PC-9 (cell line): ENCODE data around the gene MORF4L1. TPM values are rescaled to one million over a fixed set of nuclear protein-coding genes. Genes with fewer than 3 reads are reported as not detected.
"Not testable (repeated sequence)": the region's sequence is repeated elsewhere in the genome, so short reads cannot be mapped to it uniquely, and the experiment has no call there.

Source experiments
- BruUV-seq: library from RNA; stranded (reverse); fragments of 400-500 nt; replicated peaks from 2 replicates; lab custom pipeline; 2021; lab: Mats Ljungman, UMichigan
- CTCF ChIA-PET: fragments of 300-600 bp; sonication (Branson Sonifier 250); formaldehyde crosslinking; loops from one replicate; lab custom pipeline; 2022; ENCODE audit warnings: antibody characterized with exemption; lab: Charles Lee
- POLR2A ChIA-PET: fragments of 300-600 bp; sonication (Branson Sonifier 250); formaldehyde crosslinking; loops from one replicate; lab custom pipeline; 2022; ENCODE audit warnings: antibody characterized with exemption; ENCODE audit not compliant: unreplicated experiment; lab: Charles Lee
- DNase-seq, 2 experiments: peaks; one replicate each; pipeline versions ENCODE4 v3.0.0 to v3.0.0-alpha.2; 2015 to 2022; ENCODE audit warnings: mixed read lengths in 1 of 2
- H2AFZ ChIP-seq: fragments of 200-600 bp; sonication (generic); 2 replicates; pipeline ENCODE4 v1.8.1; 2017; ENCODE audit warnings: antibody characterized with exemption
- H3F3A ChIP-seq: fragments of 200-600 bp; sonication (generic); 2 replicates; pipeline ENCODE4 v1.8.1; 2017; ENCODE audit warnings: antibody characterized with exemption, mild to moderate bottlenecking, low read depth; ENCODE audit not compliant: insufficient read depth
- H3K27ac ChIP-seq: fragments of 200-600 bp; sonication (generic); 2 replicates; pipeline ENCODE4 v1.6.1; 2016; ENCODE audit warnings: mixed run types
- H3K27me3 ChIP-seq: fragments of 200-600 bp; sonication (generic); 2 replicates; pipeline ENCODE4 v1.6.1; 2016; ENCODE audit warnings: low read depth, mixed run types; ENCODE audit not compliant: insufficient read depth
- H3K36me3 ChIP-seq: fragments of 200-600 bp; sonication (generic); 2 replicates; pipeline ENCODE4 v1.6.1; 2016; ENCODE audit warnings: low read depth, mixed run types
- H3K4me1 ChIP-seq: fragments of 200-600 bp; sonication (generic); replicated peaks from 2 replicates; pipeline ENCODE4 v1.6.1; 2016; ENCODE audit warnings: mixed run types; ENCODE audit not compliant: insufficient read depth
- H3K4me2 ChIP-seq: fragments of 200-600 bp; sonication (generic); 2 replicates; pipeline ENCODE4 v1.6.1; 2017; ENCODE audit warnings: mixed run types
- H3K4me3 ChIP-seq: fragments of 200-600 bp; sonication (generic); 2 replicates; pipeline ENCODE4 v1.6.1; 2016; ENCODE audit warnings: mixed run types
- H3K79me2 ChIP-seq: fragments of 200-600 bp; sonication (generic); 2 replicates; pipeline ENCODE4 v1.6.1; 2017; ENCODE audit warnings: low read depth, mixed run types
- H3K9me2 ChIP-seq: fragments of 200-600 bp; sonication (generic); 2 replicates; pipeline ENCODE4 v1.8.1; 2017; ENCODE audit warnings: mild to moderate bottlenecking; ENCODE audit not compliant: insufficient read depth
- H3K9me3 ChIP-seq: fragments of 200-600 bp; sonication (generic); 2 replicates; pipeline ENCODE4 v1.8.1; 2016; ENCODE audit warnings: low read depth; ENCODE audit not compliant: insufficient read depth
- H4K20me1 ChIP-seq: fragments of 200-600 bp; sonication (generic); 2 replicates; pipeline ENCODE4 v1.8.1; 2017; ENCODE audit not compliant: insufficient read depth
- CTCF ChIP-seq: fragments of 200-600 bp; sonication (generic); conservative IDR thresholded peaks from 2 replicates; pipeline ENCODE4 v1.6.1; 2017; ENCODE audit warnings: mixed run types, antibody characterized with exemption, mild to moderate bottlenecking, moderate library complexity
- EZH2 ChIP-seq: fragments of 200-600 bp; sonication (generic); IDR thresholded peaks from 2 replicates; pipeline ENCODE4 v1.8.0; 2017; ENCODE audit warnings: antibody characterized with exemption, low read depth
- intact Hi-C: fragments of 100-400 bp; cut with micrococcal nuclease; formaldehyde crosslinking; loops from one replicate; pipeline ENCODE4 v1.10.0; 2022; ENCODE audit not compliant: unreplicated experiment
- total RNA-seq: library from RNA; stranded (reverse); gene quantifications from 2 replicates; pipeline ENCODE4 v1.2.3, GENCODE V29; 2021

MORF4L1 gene
- total RNA-seq, 1 experiment from 2014 or later, result 282 TPM

- ChIA-PET CTCF (no interaction called here), POLR2A (no interaction called here)
- peaks cover 19% of the 10 kb centered on the region for H3F3A ChIP-seq
- H3K36me3 ChIP-seq, result no peaks in the 10 kb centered on the region
- H3K27ac ChIP-seq, result no peak overlapping the region
- H3K27me3 ChIP-seq, result no peaks in the 10 kb centered on the region
- H3K9me2 ChIP-seq, result no peaks in the 10 kb centered on the region
- H2AFZ ChIP-seq, result no peak overlapping the region
- BruUV-seq, result no TSS peak
- H3K4me1 ChIP-seq, result no peaks in the 10 kb centered on the region
- no peaks in the 10 kb centered on the region for H3K79me2 ChIP-seq
- H3K4me3 ChIP-seq, result no peak overlapping the region
- intact Hi-C loops, result no loop called here
- H4K20me1 ChIP-seq, result no peaks in the 10 kb centered on the region
- TF ChIP-seq EZH2, result no peak
- no peak for TF ChIP-seq CTCF
- no peaks in the 10 kb centered on the region; the same call in 1 of the 2 replicates for H3K9me3 ChIP-seq
- DNase-seq, result no peak
- no peak overlapping the region for H3K4me2 ChIP-seq
Observed at GRCh38 chr15:78855746-78856145, 16.9 kb upstream of the MORF4L1 start.

GRCh38 chr15:78859971-78860719 is 12.5 kb upstream of the MORF4L1 start:
- CTCF ChIA-PET, result no interaction called here
- Histone ChIP-seq H3K4me2 (peak overlapping the region; percentile 71), H3K79me2 (no peaks in the 10 kb centered on the region), H3K27ac (peak overlapping the region; percentile 49), H3K9me3 (no peaks in the 10 kb centered on the region), H3K36me3 (no peaks in the 10 kb centered on the region), H3K9me2 (no peaks in the 10 kb centered on the region), H3K4me3 (peak overlapping the region; percentile 62), H3K27me3 (no peaks in the 10 kb centered on the region), H3F3A (peaks cover 22% of the 10 kb centered on the region), H2AFZ (peak overlapping the region; percentile 86), H4K20me1 (no peaks in the 10 kb centered on the region), H3K4me1 (no peaks in the 10 kb centered on the region)
- BruUV-seq, result no TSS peak
- intact Hi-C loops, result loop anchor here (1.0 to 5.0 kb wide), 2 partner anchors 13 to 63 kb away; no protein-coding TSS in a partner anchor
- TF ChIP-seq EZH2 (no peak), CTCF (peak; percentile 61)
- POLR2A ChIA-PET, result no interaction called here
- DNase-seq, result peak; percentile 75 to 76

- H3K27me3 ChIP-seq, DNase-seq, H3K79me2 ChIP-seq, H4K20me1 ChIP-seq, H3K9me3 ChIP-seq, H2AFZ ChIP-seq, H3F3A ChIP-seq, intact Hi-C loops, H3K4me2 ChIP-seq, H3K27ac ChIP-seq, H3K4me3 ChIP-seq, H3K36me3 ChIP-seq, H3K9me2 ChIP-seq, H3K4me1 ChIP-seq, BruUV-seq, POLR2A ChIA-PET: not testable (repeated sequence)
- CTCF ChIA-PET, result interaction anchor here (0.6 kb wide), 1 partner anchor 23 kb away, joined by 6 read pairs; no protein-coding TSS in a partner anchor
Observed at GRCh38 chr15:78865585-78865984, 7.1 kb upstream of the MORF4L1 start.

- POLR2A ChIA-PET, H3K4me1 ChIP-seq, H3F3A ChIP-seq, H3K36me3 ChIP-seq, DNase-seq, intact Hi-C loops, BruUV-seq, H3K27me3 ChIP-seq, H3K4me3 ChIP-seq, H2AFZ ChIP-seq, H4K20me1 ChIP-seq, H3K9me2 ChIP-seq, H3K4me2 ChIP-seq, H3K27ac ChIP-seq, H3K9me3 ChIP-seq, H3K79me2 ChIP-seq: not testable (repeated sequence)
- CTCF ChIA-PET, result interaction anchor here (0.6 kb wide), 1 partner anchor 23 kb away, joined by 6 read pairs; no protein-coding TSS in a partner anchor
Observed at GRCh38 chr15:78866031-78866430, 6.7 kb upstream of the MORF4L1 start.
